Heart left ventricle (tissue), 16 donors: ENCODE results near the gene ADAMTSL1. TPM values are rescaled to one million over a fixed set of nuclear protein-coding genes. Genes with fewer than 3 reads are reported as not detected.
A peak's percentile ranks its signal among the peaks of the same experiment; 100 is the strongest.

Experiments used
- ATAC-seq, 4 donors: fragments of 200-7000 bp; cut with Tn5 transposase; one replicate each; pipeline ENCODE4 v1.9.1; 2020 to 2022; ENCODE audit warnings: moderate library complexity in 4 of 4, mild to moderate bottlenecking in 3 of 4, moderate number of reproducible peaks in 1 of 4
- DNase-seq, 5 donors: peaks; one replicate each; pipeline ENCODE4 v3.0.0-alpha.2; 2020
- H3K27ac ChIP-seq, 12 donors: fragments of 200-600 bp; sonication (generic) in 4 of 12; one replicate each; pipeline versions ENCODE4 v1.5.0 to v1.8.0; 2016 to 2022; ENCODE audit warnings: mild to moderate bottlenecking in 2 of 12
- H3K27me3 ChIP-seq, 9 donors: fragments of 200-600 bp; sonication (generic) in 2 of 9; one replicate each; pipeline versions ENCODE4 v1.5.1 to v1.8.0; 2016 to 2022; ENCODE audit warnings: mild to moderate bottlenecking in 3 of 9
- H3K36me3 ChIP-seq, 9 donors: fragments of 200-600 bp; sonication (generic) in 2 of 9; one replicate each; pipeline versions ENCODE4 v1.5.0 to v1.8.0; 2018 to 2022; ENCODE audit warnings: mild to moderate bottlenecking in 2 of 9
- H3K4me1 ChIP-seq, 12 donors: fragments of 200-600 bp; sonication (generic) in 4 of 12; one replicate each; pipeline versions ENCODE4 v1.5.0 to v1.8.0; 2016 to 2022; ENCODE audit warnings: mild to moderate bottlenecking in 3 of 12
- H3K4me3 ChIP-seq, 12 donors: fragments of 200-600 bp; sonication (generic) in 4 of 12; one replicate each; pipeline versions ENCODE4 v1.5.0 to v1.8.0; 2017 to 2022; ENCODE audit warnings: mild to moderate bottlenecking in 9 of 12, moderate library complexity in 4 of 12
- H3K9me3 ChIP-seq, 12 donors: fragments of 200-600 bp; sonication (generic) in 4 of 12; one replicate each; pipeline versions ENCODE4 v1.5.0 to v1.8.0; 2016 to 2022; ENCODE audit warnings: mild to moderate bottlenecking in 1 of 12
- CTCF ChIP-seq, 12 donors: fragments of 200-600 bp; sonication (generic) in 4 of 12; IDR thresholded peaks; one replicate each; pipeline versions ENCODE4 v1.5.0 to v1.8.0; 2018 to 2022; ENCODE audit warnings: antibody characterized with exemption in 12 of 12, mild to moderate bottlenecking in 5 of 12
- POLR2A ChIP-seq, 2 donors: fragments of 450-650 bp; IDR thresholded peaks; one replicate each; pipeline ENCODE4 v1.6.1; 2017; ENCODE audit warnings: antibody characterized with exemption in 2 of 2, mild to moderate bottlenecking in 2 of 2, moderate library complexity in 2 of 2
- WGBS, 4 donors: extraction: QIAGEN DNeasy Blood & Tissue Kit in 2 of 4; methylation state at CpG; one replicate each; pipeline versions ENCODE4 v1.1.5 to v1.1.7; 2013 to 2018; 5-methylcytosine and 5-hydroxymethylcytosine counted together
- intact Hi-C, 10 donors: fragments of 100-400 bp; cut with DNase I; formaldehyde crosslinking; loops; one replicate each; pipeline versions ENCODE4 v1.11.1 to v1.14.2; 2022
- polyA plus RNA-seq, 2 donors: library from polyadenylated mRNA; stranded (reverse); fragments of 200-250 nt; gene quantifications; one replicate each; pipeline ENCODE4 v1.2.3, GENCODE V29; 2013
- total RNA-seq, 9 donors: library from RNA; depleted of rRNA in 2 of 9; stranded (reverse); fragments of >200 nt in 2 of 9; fragmentation: NEBNext Ultra II Directional in 3 of 9; extraction: Animal tissue kit (Norgen Biotek cat#: 25700) in 3 of 9; gene quantifications; one replicate each; pipeline versions ENCODE4 v1.1.0 to v1.2.4, GENCODE V29; 2016 to 2023
- donor health status: ischemic (EF 13 %, LVEDD 7.1; RV severe dilation, severe dysfunction).
- donor health status: healthy with polysubstance abuse.
- donor health status: DM: no; HTN: yes; CAD: no.
- donor health status: DM: no; HTN: no; CAD: no.
- donor health status: ischemic (EF 25% LVEDD 6.9; RV normal size, moderate dysfunction).
- donor health status: ischemic (EF 25% LVEDD 5.7; RV mildly dilated, moderate dysfunction).
- donor health status: healthy.
- donor health status: DM: yes; HTN: yes; CAD: no.
- donor health status: ischemic (EF 35%, LVEDD 5.7; RV mildly dilated, moderate dysfunction).
- donor health status: nonischemic (EF 11% LVEDD 7.7; RV severe dilation, severe dysfunction).
- donor health status: DM: yes; HTN: yes; CAD: no.
- donor health status: PGD.
- donor health status: ischemic (EF 29% LVEDD 5.4; RV normal size, mild dysfunction).
- donor health status: nonischemic (EF 23%, LVEDD 6.1; RV moderate dilation, normal function).

The ADAMTSL1 gene
- total and polyA plus RNA-seq, 11 donors: 0.46 to 4.7 (median 1.1) TPM

GRCh38 chr9:18825656-18826170 lies 351.8 kb downstream of the ADAMTSL1 start:
- WGBS, 4 donors: 81 to 93% (median 86%) methylated on average over 3 of the region's 3 CpGs
- ATAC-seq (no peak), DNase-seq (no peak)
- no peak overlapping the region for H3K4me3 ChIP-seq
- TF ChIP-seq POLR2A (IDR thresholded peaks at IDR 0.05): no peak
- no peak for TF ChIP-seq CTCF (IDR thresholded peaks at IDR 0.05)
- peaks cover 0 to 4% (median 0%) of the 10 kb centered on the region in 9 donors for H3K36me3 ChIP-seq
- no peaks in the 10 kb centered on the region for H3K27me3 ChIP-seq
- peaks cover 0 to 20% (median 12%) of the 10 kb centered on the region in 12 donors for H3K4me1 ChIP-seq
- H3K9me3 ChIP-seq: no peaks in the 10 kb centered on the region
- peak overlapping the region in 1 of 12 donors; percentile 21 for H3K27ac ChIP-seq
- intact Hi-C loops: no loop called here

GRCh38 chr9:18826248-18826647 lies 352.3 kb downstream of the ADAMTSL1 start:
- Histone ChIP-seq H3K27ac (no peak overlapping the region), H3K4me3 (no peak overlapping the region), H3K9me3 (no peaks in the 10 kb centered on the region), H3K36me3 (peaks cover 0 to 4% (median 0%) of the 10 kb centered on the region in 9 donors), H3K4me1 (peaks cover 0 to 20% (median 12%) of the 10 kb centered on the region in 12 donors), H3K27me3 (no peaks in the 10 kb centered on the region)
- no peak for DNase-seq
- WGBS, 4 donors: 89 to 97% (median 95%) methylated on average over 6 of the region's 6 CpGs
- no peak for TF ChIP-seq CTCF (IDR thresholded peaks at IDR 0.05)
- intact Hi-C loops: no loop called here
- no peak for ATAC-seq

GRCh38 chr9:18829066-18829465 lies 355.1 kb downstream of the ADAMTSL1 start:
- WGBS, 4 donors: 94 to 97% (median 95%) methylated on average over 3 of the region's 3 CpGs
- H3K27me3 ChIP-seq: no peaks in the 10 kb centered on the region
- peaks cover 0 to 4% (median 0%) of the 10 kb centered on the region in 9 donors for H3K36me3 ChIP-seq
- H3K4me1 ChIP-seq: peaks cover 0 to 20% (median 10%) of the 10 kb centered on the region in 12 donors
- no peak overlapping the region for H3K4me3 ChIP-seq
- no peak for ATAC-seq
- TF ChIP-seq POLR2A (IDR thresholded peaks at IDR 0.05) (no peak), CTCF (IDR thresholded peaks at IDR 0.05) (no peak)
- intact Hi-C loops: no loop called here
- no peak for DNase-seq
- H3K27ac ChIP-seq: no peak overlapping the region
- no peaks in the 10 kb centered on the region for H3K9me3 ChIP-seq

GRCh38 chr9:18829873-18830272 lies 355.9 kb downstream of the ADAMTSL1 start:
- no peak for ATAC-seq
- DNase-seq: no peak
- no peaks in the 10 kb centered on the region for H3K9me3 ChIP-seq
- H3K36me3 ChIP-seq: peaks cover 0 to 4% (median 0%) of the 10 kb centered on the region in 9 donors
- H3K4me3 ChIP-seq: no peak overlapping the region
- no peaks in the 10 kb centered on the region for H3K27me3 ChIP-seq
- no peak for TF ChIP-seq CTCF (IDR thresholded peaks at IDR 0.05)
- TF ChIP-seq POLR2A (IDR thresholded peaks at IDR 0.05): no peak
- WGBS, 4 donors: 60 to 86% (median 74%) methylated on average over 5 of the region's 5 CpGs
- intact Hi-C loops: loop anchor here in 1 of 10 donors (10.0 kb wide), 1 partner anchor 575 kb away; no protein-coding TSS in a partner anchor
- no peak overlapping the region for H3K27ac ChIP-seq
- peaks cover 0 to 14% (median 8%) of the 10 kb centered on the region in 12 donors for H3K4me1 ChIP-seq
